ENCODE measurements around the gene TTLL7.

GRCh38 chr1:83932281-83932680 lies 66.7 kb downstream of the TTLL7 start:
- TF ChIP-seq E2F6 (IDR thresholded peaks at IDR 0.05; ENCODE audit: borderline replicate concordance in 1 of 2, extremely low read depth in 1 of 2, insufficient read depth in 1 of 2, insufficient read length in 1 of 2, low read depth in 1 of 2, low read length in 1 of 2, poor library complexity in 1 of 2, severe bottlenecking in 1 of 2) (no peak), PHF20 (IDR thresholded peaks at IDR 0.05; ENCODE audit: partially characterized antibody) (no peak), EZH2 (IDR thresholded peaks at IDR 0.05; ENCODE audit: borderline replicate concordance, low read depth, low read length) (no peak), PHF21A (IDR thresholded peaks at IDR 0.05; ENCODE audit: borderline replicate concordance, low read depth) (no peak), ZNF766 (CRISPR knock-in tag; conservative IDR thresholded peaks at IDR 0.05) (no peak), MCM2 (IDR thresholded peaks at IDR 0.05; ENCODE audit: low read depth) (no peak)
- TF ChIP-seq, protein P1, sequence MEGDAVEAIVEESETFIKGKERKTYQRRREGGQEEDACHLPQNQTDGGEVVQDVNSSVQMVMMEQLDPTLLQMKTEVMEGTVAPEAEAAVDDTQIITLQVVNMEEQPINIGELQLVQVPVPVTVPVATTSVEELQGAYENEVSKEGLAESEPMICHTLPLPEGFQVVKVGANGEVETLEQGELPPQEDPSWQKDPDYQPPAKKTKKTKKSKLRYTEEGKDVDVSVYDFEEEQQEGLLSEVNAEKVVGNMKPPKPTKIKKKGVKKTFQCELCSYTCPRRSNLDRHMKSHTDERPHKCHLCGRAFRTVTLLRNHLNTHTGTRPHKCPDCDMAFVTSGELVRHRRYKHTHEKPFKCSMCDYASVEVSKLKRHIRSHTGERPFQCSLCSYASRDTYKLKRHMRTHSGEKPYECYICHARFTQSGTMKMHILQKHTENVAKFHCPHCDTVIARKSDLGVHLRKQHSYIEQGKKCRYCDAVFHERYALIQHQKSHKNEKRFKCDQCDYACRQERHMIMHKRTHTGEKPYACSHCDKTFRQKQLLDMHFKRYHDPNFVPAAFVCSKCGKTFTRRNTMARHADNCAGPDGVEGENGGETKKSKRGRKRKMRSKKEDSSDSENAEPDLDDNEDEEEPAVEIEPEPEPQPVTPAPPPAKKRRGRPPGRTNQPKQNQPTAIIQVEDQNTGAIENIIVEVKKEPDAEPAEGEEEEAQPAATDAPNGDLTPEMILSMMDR (IDR thresholded peaks at IDR 0.05 in 2 of 3, conservative IDR thresholded peaks at IDR 0.05 in 1 of 3; ENCODE audit: insufficient read depth in 2 of 3, low read depth in 1 of 3, low read length in 3 of 3) = no peak
